Small intestine (tissue), 7 donors: ENCODE results near the gene BACE2. TPM values are rescaled to one million over a fixed set of nuclear protein-coding genes. Genes with fewer than 3 reads are reported as not detected.

Experiments
- DNase-seq, 2 donors: peaks; one replicate each; pipeline versions ENCODE4 v3.0.0 to v3.0.0-alpha.2; 2013
- FAIRE-seq: peaks from 2 replicates; lab custom pipeline; 2012; peaks lifted over from hg19 to GRCh38; lab: Jason Lieb, UNC
- H3K27ac ChIP-seq, 3 donors: one replicate each; pipeline ENCODE4 v1.5.1; 2013; ENCODE audit warnings: low read length in 2 of 3, mild to moderate bottlenecking in 2 of 3, control low read depth in 1 of 3, inconsistent platforms in 1 of 3, low read depth in 1 of 3, moderate library complexity in 1 of 3
- H3K27me3 ChIP-seq, 3 donors: one replicate each; pipeline ENCODE4 v1.6.1; 2013; ENCODE audit warnings: low read length in 3 of 3, inconsistent platforms in 1 of 3; ENCODE audit not compliant: control insufficient read depth in 3 of 3, insufficient read depth in 3 of 3
- H3K36me3 ChIP-seq, 3 donors: one replicate each; pipeline ENCODE4 v1.6.1; 2013; ENCODE audit warnings: low read length in 3 of 3, inconsistent platforms in 1 of 3, low read depth in 1 of 3, mild to moderate bottlenecking in 1 of 3, moderate library complexity in 1 of 3; ENCODE audit not compliant: control insufficient read depth in 3 of 3, insufficient read depth in 2 of 3
- H3K4me1 ChIP-seq, 3 donors: one replicate each; pipeline ENCODE4 v1.6.1; 2013; ENCODE audit warnings: low read length in 2 of 3, inconsistent platforms in 1 of 3, low read depth in 1 of 3, mild to moderate bottlenecking in 1 of 3, moderate library complexity in 1 of 3; ENCODE audit not compliant: control insufficient read depth in 3 of 3, insufficient read depth in 2 of 3
- H3K4me3 ChIP-seq, 3 donors: one replicate each; pipeline ENCODE4 v1.5.1; 2013; ENCODE audit warnings: low read length in 3 of 3, control low read depth in 1 of 3, inconsistent platforms in 1 of 3, low read depth in 1 of 3, mild to moderate bottlenecking in 1 of 3, moderate library complexity in 1 of 3
- H3K9me3 ChIP-seq, 2 donors: one replicate each; pipeline ENCODE4 v1.6.1; 2013; ENCODE audit warnings: low read depth in 1 of 2, low read length in 1 of 2; ENCODE audit not compliant: control insufficient read depth in 2 of 2, insufficient read depth in 1 of 2
- WGBS, 3 donors: extraction: QIAGEN DNeasy Blood & Tissue Kit; methylation state at CpG; one replicate each; pipeline ENCODE4 v1.1.7; 2013; 5-methylcytosine and 5-hydroxymethylcytosine counted together
- polyA plus RNA-seq, 4 donors: library from polyadenylated mRNA; stranded (reverse) in 3 of 4; unstranded in 1 of 4; fragments of 200-250 nt in 3 of 4; fragments of 120-200 nt in 1 of 4; gene quantifications; one replicate each; pipeline versions ENCODE4 v1.2.1 to v1.2.3, GENCODE V29; 2013
- donor health status: healthy with polysubstance abuse.
- donor health status: control.
- donor health status: control.
- donor health status: Bipolar disorder and iron deficiency.
- donor health status: healthy.

BACE2 gene
- polyA plus RNA-seq, 4 donors, result 3.2 to 56.1 (median 9.1) TPM

GRCh38 chr21:41142051-41142795, 25.7 kb upstream of the BACE2 start:
- FAIRE-seq (no peak), DNase-seq (no peak)
- no peaks in the 10 kb centered on the region for H3K4me1 ChIP-seq
- H3K36me3 ChIP-seq, result no peaks in the 10 kb centered on the region
- no peak overlapping the region for H3K27ac ChIP-seq
- H3K9me3 ChIP-seq, result no peaks in the 10 kb centered on the region
- H3K4me3 ChIP-seq, result no peak overlapping the region
- 61 to 65% (median 64%) methylated on average over 15 of the region's 15 CpGs for WGBS, 3 donors
- H3K27me3 ChIP-seq, result peaks cover 0 to 5% (median 4%) of the 10 kb centered on the region in 3 donors

- Histone ChIP-seq H3K36me3 (no peaks in the 10 kb centered on the region), H3K27ac (no peak overlapping the region), H3K9me3 (no peaks in the 10 kb centered on the region), H3K4me3 (no peak overlapping the region), H3K27me3 (peaks cover 0 to 5% (median 4%) of the 10 kb centered on the region in 3 donors), H3K4me1 (no peaks in the 10 kb centered on the region)
- DNase-seq (no peak), FAIRE-seq (no peak)
- WGBS, 3 donors, result 72 to 83% (median 76%) methylated on average over 10 of the region's 10 CpGs
Observed at GRCh38 chr21:41143596-41144325, 24.2 kb upstream of the BACE2 start.

- no peaks in the 10 kb centered on the region for H3K36me3 ChIP-seq
- FAIRE-seq, result no peak
Observed at GRCh38 chr21:41147096-41147978, 20.6 kb upstream of the BACE2 start.

GRCh38 chr21:41147979-41148355, 20.0 kb upstream of the BACE2 start:
- Histone ChIP-seq H3K27ac (no peak overlapping the region), H3K27me3 (peaks cover 0 to 4% (median 0%) of the 10 kb centered on the region in 3 donors), H3K4me3 (no peak overlapping the region), H3K9me3 (no peaks in the 10 kb centered on the region), H3K36me3 (no peaks in the 10 kb centered on the region), H3K4me1 (no peaks in the 10 kb centered on the region)
- 80 to 86% (median 82%) methylated on average over 6 of the region's 6 CpGs for WGBS, 3 donors
- DNase-seq (no peak), FAIRE-seq (no peak)

More at GRCh38 chr21:41147096-41147978, 20.6 kb upstream of the BACE2 start:
- no peaks in the 10 kb centered on the region for H3K9me3 ChIP-seq
- DNase-seq, result no peak
- 40 to 57% (median 42%) methylated on average over 13 of the region's 13 CpGs for whole genome bisulfite sequencing, 3 donors
- peaks cover 0 to 4% (median 0%) of the 10 kb centered on the region in 3 donors for H3K27me3 ChIP-seq
- no peaks in the 10 kb centered on the region for H3K4me1 ChIP-seq
- no peak overlapping the region for H3K4me3 ChIP-seq
- H3K27ac ChIP-seq, result no peak overlapping the region

GRCh38 chr21:41148798-41149197, 19.2 kb upstream of the BACE2 start:
- FAIRE-seq (no peak), DNase-seq (no peak)
- H3K4me3 ChIP-seq, result no peak overlapping the region
- 85 to 93% (median 90%) methylated on average over 11 of the region's 11 CpGs for WGBS, 3 donors
- H3K4me1 ChIP-seq, result no peaks in the 10 kb centered on the region
- no peaks in the 10 kb centered on the region for H3K36me3 ChIP-seq
- peaks cover 0 to 4% (median 0%) of the 10 kb centered on the region in 3 donors for H3K27me3 ChIP-seq
- no peak overlapping the region for H3K27ac ChIP-seq
- H3K9me3 ChIP-seq, result no peaks in the 10 kb centered on the region

GRCh38 chr21:41149199-41149598, 18.8 kb upstream of the BACE2 start:
- H3K27me3 ChIP-seq, result peaks cover 0 to 4% (median 0%) of the 10 kb centered on the region in 3 donors
- WGBS, 3 donors, result 78 to 83% (median 82%) methylated on average over 6 of the region's 6 CpGs
- H3K27ac ChIP-seq, result no peak overlapping the region
- H3K4me1 ChIP-seq, result no peaks in the 10 kb centered on the region
- DNase-seq (no peak), FAIRE-seq (no peak)
- H3K4me3 ChIP-seq, result no peak overlapping the region
- H3K36me3 ChIP-seq, result no peaks in the 10 kb centered on the region
- no peaks in the 10 kb centered on the region for H3K9me3 ChIP-seq

GRCh38 chr21:41152147-41152546, 15.8 kb upstream of the BACE2 start:
- Histone ChIP-seq H3K4me3 (no peak overlapping the region), H3K4me1 (no peaks in the 10 kb centered on the region), H3K36me3 (no peaks in the 10 kb centered on the region), H3K9me3 (no peaks in the 10 kb centered on the region), H3K27me3 (no peaks in the 10 kb centered on the region), H3K27ac (no peak overlapping the region)
- 76 to 87% (median 82%) methylated on average over 1 of the region's 1 CpG for WGBS, 3 donors
- DNase-seq (no peak), FAIRE-seq (no peak)

GRCh38 chr21:41153443-41153842, 14.5 kb upstream of the BACE2 start:
- Histone ChIP-seq H3K36me3 (no peaks in the 10 kb centered on the region), H3K4me3 (no peak overlapping the region), H3K27me3 (no peaks in the 10 kb centered on the region), H3K4me1 (no peaks in the 10 kb centered on the region), H3K9me3 (no peaks in the 10 kb centered on the region), H3K27ac (no peak overlapping the region)
- no peak for FAIRE-seq
- no peak for DNase-seq
